Panc1 (cell line): ENCODE data around the gene CLBA1. TPM values are rescaled to one million over a fixed set of nuclear protein-coding genes. Genes with fewer than 3 reads are reported as not detected.
"Not testable (repeated sequence)": the region's sequence is repeated elsewhere in the genome, so short reads cannot be mapped to it uniquely, and the experiment has no call there.

ENCODE experiments used
- ATAC-seq: fragments of 200-7000 bp; cut with Tn5 transposase; 2 replicates; pipeline ENCODE4 v1.9.1; 2020; ENCODE audit warnings: mild to moderate bottlenecking, moderate library complexity
- BruUV-seq: library from RNA; stranded (reverse); fragments of 400-500 nt; replicated peaks from 2 replicates; lab custom pipeline; 2021; lab: Mats Ljungman, UMichigan
- CTCF ChIA-PET: fragments of 300-600 bp; sonication (Branson Sonifier 250); formaldehyde crosslinking; loops from one replicate; lab custom pipeline; 2022; ENCODE audit warnings: antibody characterized with exemption; lab: Charles Lee
- POLR2A ChIA-PET: fragments of 300-600 bp; sonication (Branson Sonifier 250); formaldehyde crosslinking; loops from one replicate; lab custom pipeline; 2022; ENCODE audit warnings: antibody characterized with exemption; lab: Charles Lee
- DNase-seq: peaks from one replicate; pipeline ENCODE4 v3.0.0-alpha.2; 2010; ENCODE audit warnings: low read depth, low spot score
- H3K27ac ChIP-seq: 2 replicates; pipeline ENCODE4 v1.5.1; 2011; ENCODE audit warnings: mild to moderate bottlenecking, low read length, inconsistent platforms
- H3K27me3 ChIP-seq: fragments of 200-500 bp; sonication (Bioruptor generic); 2 replicates; pipeline ENCODE4 v1.6.0; 2014; ENCODE audit warnings: low read length, inconsistent platforms; ENCODE audit not compliant: control insufficient read depth, insufficient read depth
- H3K36me3 ChIP-seq: fragments of 200-500 bp; sonication (Bioruptor generic); 2 replicates; pipeline ENCODE4 v1.5.1; 2014; ENCODE audit warnings: inconsistent platforms, mild to moderate bottlenecking, low read length, moderate library complexity; ENCODE audit not compliant: control insufficient read depth, insufficient read depth
- H3K4me1 ChIP-seq: 2 replicates; pipeline ENCODE4 v1.5.1; 2011; ENCODE audit warnings: inconsistent platforms, mild to moderate bottlenecking, low read length, moderate library complexity; ENCODE audit not compliant: control insufficient read depth, insufficient read depth
- H3K4me3 ChIP-seq, 2 experiments: 2 replicates each; pipeline ENCODE4 v1.5.1; 2011 to 2012; ENCODE audit warnings: low read depth in 2 of 2, low read length in 2 of 2, mild to moderate bottlenecking in 2 of 2, inconsistent platforms in 1 of 2, moderate library complexity in 1 of 2
- H3K9me3 ChIP-seq: fragments of 200-500 bp; sonication (Bioruptor generic); 2 replicates; pipeline ENCODE4 v1.5.1; 2014; ENCODE audit warnings: low read depth, mild to moderate bottlenecking, inconsistent platforms, low read length, moderate library complexity; ENCODE audit not compliant: control insufficient read depth, insufficient read depth
- POLR2AphosphoS5 ChIP-seq: IDR thresholded peaks from 2 replicates; pipeline ENCODE4 v1.6.1; 2012; ENCODE audit warnings: mild to moderate bottlenecking, low read depth, low read length, moderate library complexity
- SIN3A ChIP-seq: IDR thresholded peaks from 2 replicates; pipeline ENCODE4 v1.6.1; 2012; ENCODE audit warnings: low read depth, mild to moderate bottlenecking, low read length, moderate library complexity, borderline replicate concordance; ENCODE audit not compliant: insufficient read depth
- TCF7L2 ChIP-seq: IDR thresholded peaks from 2 replicates; pipeline ENCODE4 v1.6.1; 2011; ENCODE audit warnings: mild to moderate bottlenecking, low read depth, low read length, inconsistent platforms
- in situ Hi-C: cut with HindIII; loops from 2 replicates; pipeline ENCODE4 v1.10.0; 2016; ENCODE audit warnings: low sequenced_read_pairs, low pct_unique_long_range_greater_than_20kb
- intact Hi-C: fragments of 100-400 bp; cut with micrococcal nuclease; formaldehyde crosslinking; loops from one replicate; pipeline ENCODE4 v1.10.0; 2022; ENCODE audit not compliant: unreplicated experiment
- total RNA-seq: library from RNA; stranded (reverse); gene quantifications from one replicate; pipeline ENCODE4 v1.2.1, GENCODE V29; 2021; ENCODE audit not compliant: unreplicated experiment
- TF ChIP-seq, protein P1 (sequence below): fragments of 450-650 bp; IDR thresholded peaks from 2 replicates; pipeline ENCODE4 v1.5.1; 2017; ENCODE audit warnings: mild to moderate bottlenecking
- TF ChIP-seq, protein P2 (sequence below), 2 experiments: IDR thresholded peaks; 2 replicates each; pipeline ENCODE4 v1.6.1; 2011 to 2012; ENCODE audit warnings: low read depth in 2 of 2, control low read depth in 1 of 2, low read length in 1 of 2, mild to moderate bottlenecking in 1 of 2, moderate library complexity in 1 of 2; ENCODE audit not compliant: insufficient read depth in 1 of 2

Gene CLBA1
- total RNA-seq, 1 experiment from 2014 or later: 13.8 TPM

GRCh38 chr14:104949406-104949955 is 36.1 kb upstream of the CLBA1 start:
- H3K4me1 ChIP-seq, CTCF ChIA-PET, POLR2A ChIA-PET, intact Hi-C loops, H3K27me3 ChIP-seq, H3K9me3 ChIP-seq, in situ Hi-C loops, H3K27ac ChIP-seq, BruUV-seq, ATAC-seq, H3K4me3 ChIP-seq, DNase-seq, H3K36me3 ChIP-seq: not testable (repeated sequence)

- intact Hi-C loops (no loop called here), in situ Hi-C loops (no loop called here)
- Histone ChIP-seq H3K27me3 (no peaks in the 10 kb centered on the region), H3K9me3 (no peaks in the 10 kb centered on the region), H3K4me3 (no peak overlapping the region), H3K36me3 (no peaks in the 10 kb centered on the region; the same call in 1 of the 2 replicates), H3K4me1 (no peaks in the 10 kb centered on the region), H3K27ac (no peak overlapping the region)
- DNase-seq (no peak), ATAC-seq (no peak)
- POLR2A ChIA-PET: no interaction called here
- BruUV-seq: no TSS peak
- CTCF ChIA-PET: no interaction called here
- no peak for TF ChIP-seq TCF7L2
- TF ChIP-seq, protein P1, sequence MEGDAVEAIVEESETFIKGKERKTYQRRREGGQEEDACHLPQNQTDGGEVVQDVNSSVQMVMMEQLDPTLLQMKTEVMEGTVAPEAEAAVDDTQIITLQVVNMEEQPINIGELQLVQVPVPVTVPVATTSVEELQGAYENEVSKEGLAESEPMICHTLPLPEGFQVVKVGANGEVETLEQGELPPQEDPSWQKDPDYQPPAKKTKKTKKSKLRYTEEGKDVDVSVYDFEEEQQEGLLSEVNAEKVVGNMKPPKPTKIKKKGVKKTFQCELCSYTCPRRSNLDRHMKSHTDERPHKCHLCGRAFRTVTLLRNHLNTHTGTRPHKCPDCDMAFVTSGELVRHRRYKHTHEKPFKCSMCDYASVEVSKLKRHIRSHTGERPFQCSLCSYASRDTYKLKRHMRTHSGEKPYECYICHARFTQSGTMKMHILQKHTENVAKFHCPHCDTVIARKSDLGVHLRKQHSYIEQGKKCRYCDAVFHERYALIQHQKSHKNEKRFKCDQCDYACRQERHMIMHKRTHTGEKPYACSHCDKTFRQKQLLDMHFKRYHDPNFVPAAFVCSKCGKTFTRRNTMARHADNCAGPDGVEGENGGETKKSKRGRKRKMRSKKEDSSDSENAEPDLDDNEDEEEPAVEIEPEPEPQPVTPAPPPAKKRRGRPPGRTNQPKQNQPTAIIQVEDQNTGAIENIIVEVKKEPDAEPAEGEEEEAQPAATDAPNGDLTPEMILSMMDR: no peak
- TF ChIP-seq SIN3A: no peak
- no peak for TF ChIP-seq POLR2AphosphoS5
- TF ChIP-seq, protein P2, sequence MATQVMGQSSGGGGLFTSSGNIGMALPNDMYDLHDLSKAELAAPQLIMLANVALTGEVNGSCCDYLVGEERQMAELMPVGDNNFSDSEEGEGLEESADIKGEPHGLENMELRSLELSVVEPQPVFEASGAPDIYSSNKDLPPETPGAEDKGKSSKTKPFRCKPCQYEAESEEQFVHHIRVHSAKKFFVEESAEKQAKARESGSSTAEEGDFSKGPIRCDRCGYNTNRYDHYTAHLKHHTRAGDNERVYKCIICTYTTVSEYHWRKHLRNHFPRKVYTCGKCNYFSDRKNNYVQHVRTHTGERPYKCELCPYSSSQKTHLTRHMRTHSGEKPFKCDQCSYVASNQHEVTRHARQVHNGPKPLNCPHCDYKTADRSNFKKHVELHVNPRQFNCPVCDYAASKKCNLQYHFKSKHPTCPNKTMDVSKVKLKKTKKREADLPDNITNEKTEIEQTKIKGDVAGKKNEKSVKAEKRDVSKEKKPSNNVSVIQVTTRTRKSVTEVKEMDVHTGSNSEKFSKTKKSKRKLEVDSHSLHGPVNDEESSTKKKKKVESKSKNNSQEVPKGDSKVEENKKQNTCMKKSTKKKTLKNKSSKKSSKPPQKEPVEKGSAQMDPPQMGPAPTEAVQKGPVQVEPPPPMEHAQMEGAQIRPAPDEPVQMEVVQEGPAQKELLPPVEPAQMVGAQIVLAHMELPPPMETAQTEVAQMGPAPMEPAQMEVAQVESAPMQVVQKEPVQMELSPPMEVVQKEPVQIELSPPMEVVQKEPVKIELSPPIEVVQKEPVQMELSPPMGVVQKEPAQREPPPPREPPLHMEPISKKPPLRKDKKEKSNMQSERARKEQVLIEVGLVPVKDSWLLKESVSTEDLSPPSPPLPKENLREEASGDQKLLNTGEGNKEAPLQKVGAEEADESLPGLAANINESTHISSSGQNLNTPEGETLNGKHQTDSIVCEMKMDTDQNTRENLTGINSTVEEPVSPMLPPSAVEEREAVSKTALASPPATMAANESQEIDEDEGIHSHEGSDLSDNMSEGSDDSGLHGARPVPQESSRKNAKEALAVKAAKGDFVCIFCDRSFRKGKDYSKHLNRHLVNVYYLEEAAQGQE (IDR thresholded peaks at IDR 0.05; ENCODE audit: insufficient read depth in 1 of 2, low read depth in 2 of 2, low read length in 1 of 2): no peak
These were observed 35.6 kb upstream of the CLBA1 start for GRCh38 chr14:104950021-104950420.

- CTCF ChIA-PET, DNase-seq, ATAC-seq, BruUV-seq, H3K36me3 ChIP-seq, H3K9me3 ChIP-seq, H3K27ac ChIP-seq, intact Hi-C loops, H3K27me3 ChIP-seq, POLR2A ChIA-PET, in situ Hi-C loops, H3K4me3 ChIP-seq, H3K4me1 ChIP-seq: not testable (repeated sequence)
These were observed 34.9 kb upstream of the CLBA1 start for GRCh38 chr14:104950701-104951100.

DNA sequence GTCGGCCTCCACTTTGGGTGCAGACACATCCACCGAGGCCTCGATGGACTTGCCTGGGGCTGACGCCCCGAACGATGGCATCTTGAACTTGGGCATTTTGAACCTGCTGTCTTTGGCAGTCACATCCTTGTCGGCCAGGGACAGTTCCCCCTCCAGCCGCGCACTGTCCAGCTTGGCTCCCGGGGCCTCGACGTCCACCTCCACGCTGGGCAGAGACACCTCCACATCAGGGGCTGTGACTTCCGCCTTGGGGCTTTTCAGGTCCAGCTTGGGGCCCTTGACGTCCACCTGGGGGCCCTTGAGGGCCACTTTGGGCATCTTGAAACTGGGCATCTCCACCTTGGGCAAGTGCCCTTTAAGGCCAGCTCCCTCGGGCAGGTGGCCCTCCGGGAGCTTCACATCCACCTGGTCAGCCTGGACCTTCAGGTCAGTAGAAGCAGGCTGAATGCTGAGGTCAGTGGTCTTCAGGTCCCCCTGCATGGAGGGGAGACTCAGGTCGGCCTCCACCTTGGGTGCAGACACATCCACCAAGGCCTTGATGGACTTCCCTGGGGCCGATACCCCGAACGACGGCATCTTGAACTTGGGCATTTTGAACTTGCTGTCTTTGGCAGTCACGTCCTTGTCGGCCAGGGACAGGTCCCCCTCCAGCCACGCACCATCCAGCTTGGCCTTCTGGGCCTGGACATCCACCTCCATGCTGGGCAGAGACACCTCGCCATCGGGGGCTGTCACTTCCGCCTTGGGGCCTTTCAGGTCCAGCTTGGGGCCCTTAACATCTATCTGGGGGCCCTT is 33.5 kb upstream of the CLBA1 start:
- CTCF ChIA-PET, H3K36me3 ChIP-seq: not testable (repeated sequence)

More for the DNA sequence above, 33.5 kb upstream of the CLBA1 start:
- BruUV-seq, ATAC-seq, H3K27me3 ChIP-seq, POLR2A ChIA-PET, DNase-seq, intact Hi-C loops, H3K27ac ChIP-seq, H3K9me3 ChIP-seq, H3K4me1 ChIP-seq, in situ Hi-C loops, H3K4me3 ChIP-seq: not testable (repeated sequence)
